ENCODE results near the gene ZFP3.
"Not testable (repeated sequence)": the region's sequence is repeated elsewhere in the genome, so short reads cannot be mapped to it uniquely, and the experiment has no call there.

Gene ZFP3

DNA sequence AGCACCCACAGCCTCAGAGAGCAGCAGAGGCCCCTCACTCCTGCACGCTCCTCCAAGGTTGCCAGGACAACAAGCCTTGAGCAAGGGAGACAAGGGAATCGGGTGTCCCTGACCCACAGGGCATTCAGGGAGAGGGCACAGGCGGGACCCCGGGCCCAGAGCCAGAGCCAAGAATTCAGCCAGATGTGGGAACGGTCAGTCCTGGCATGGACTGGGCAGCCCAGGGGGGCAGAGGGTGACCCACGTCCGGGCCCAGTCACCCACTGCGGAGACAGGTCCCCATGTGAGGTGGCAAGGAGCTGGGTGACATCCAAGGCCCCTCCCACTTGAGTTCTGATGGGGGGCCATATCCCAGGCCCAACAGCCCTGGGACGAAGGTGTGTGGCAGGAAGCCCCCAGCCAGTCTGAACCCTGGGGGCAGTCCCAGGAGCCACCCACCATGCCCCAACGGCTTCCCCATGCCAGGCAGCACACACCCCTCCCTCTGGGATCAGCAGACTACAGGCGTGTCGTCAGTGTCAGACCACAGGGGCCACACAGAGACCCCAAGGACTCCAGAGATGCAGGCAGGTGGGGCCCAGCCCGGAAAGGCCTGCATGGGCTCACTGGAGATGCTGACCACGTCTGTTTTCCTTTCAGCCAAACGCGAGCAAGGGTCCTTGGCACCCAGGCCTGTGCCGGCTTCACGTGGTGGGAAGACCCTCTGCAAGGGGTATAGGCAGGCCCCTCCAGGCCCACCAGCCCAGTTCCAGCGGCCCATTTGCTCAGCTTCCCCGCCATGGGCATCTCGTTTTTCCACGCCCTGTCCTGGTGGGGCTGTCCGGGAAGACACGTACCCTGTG, 60.6 kb downstream of the ZFP3 start:
- DNase-seq (ENCODE audit: low spot score) = no peak

DNA sequence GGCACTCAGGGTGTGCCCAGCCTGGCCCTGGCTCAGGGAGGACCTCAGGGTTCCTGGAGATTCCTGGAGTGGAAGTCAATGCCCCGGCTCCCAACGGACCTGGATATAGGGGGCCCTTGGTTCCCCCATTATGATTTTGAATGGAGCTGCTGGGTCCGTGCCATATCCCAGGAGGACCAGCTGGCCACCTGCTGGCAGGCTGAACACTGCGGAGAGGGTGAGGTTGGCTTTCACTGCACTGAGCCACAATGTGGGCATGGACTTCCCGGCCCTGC, 61.1 kb downstream of the ZFP3 start:
- DNase-seq (ENCODE audit: low spot score) = no peak

DNA sequence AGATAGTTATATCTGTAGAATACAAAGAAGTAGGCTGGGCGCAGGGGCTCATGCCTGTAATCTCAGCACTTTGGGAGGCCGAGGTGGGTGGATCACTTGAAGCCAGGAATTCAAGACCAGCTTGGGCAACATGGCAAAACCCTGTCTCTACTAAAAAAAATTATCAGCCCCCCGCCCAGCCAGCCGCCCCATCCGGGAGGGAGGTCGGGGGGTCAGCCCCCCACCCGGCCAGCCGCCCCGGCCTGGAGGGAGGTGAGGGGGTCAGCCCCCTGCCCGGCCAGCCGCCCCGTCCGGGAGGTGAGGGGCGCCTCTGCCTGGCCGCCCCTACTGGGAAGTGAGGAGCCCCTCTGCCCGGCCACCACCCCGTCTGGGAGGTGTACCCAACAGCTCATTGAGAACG, 64.6 kb downstream of the ZFP3 start:
- DNase-seq (ENCODE audit: low spot score) = not testable (repeated sequence)
